ENCODE data around the gene VPS13D.
"Not testable (repeated sequence)": the region's sequence is repeated elsewhere in the genome, so short reads cannot be mapped to it uniquely, and the experiment has no call there.

VPS13D gene

DNA sequence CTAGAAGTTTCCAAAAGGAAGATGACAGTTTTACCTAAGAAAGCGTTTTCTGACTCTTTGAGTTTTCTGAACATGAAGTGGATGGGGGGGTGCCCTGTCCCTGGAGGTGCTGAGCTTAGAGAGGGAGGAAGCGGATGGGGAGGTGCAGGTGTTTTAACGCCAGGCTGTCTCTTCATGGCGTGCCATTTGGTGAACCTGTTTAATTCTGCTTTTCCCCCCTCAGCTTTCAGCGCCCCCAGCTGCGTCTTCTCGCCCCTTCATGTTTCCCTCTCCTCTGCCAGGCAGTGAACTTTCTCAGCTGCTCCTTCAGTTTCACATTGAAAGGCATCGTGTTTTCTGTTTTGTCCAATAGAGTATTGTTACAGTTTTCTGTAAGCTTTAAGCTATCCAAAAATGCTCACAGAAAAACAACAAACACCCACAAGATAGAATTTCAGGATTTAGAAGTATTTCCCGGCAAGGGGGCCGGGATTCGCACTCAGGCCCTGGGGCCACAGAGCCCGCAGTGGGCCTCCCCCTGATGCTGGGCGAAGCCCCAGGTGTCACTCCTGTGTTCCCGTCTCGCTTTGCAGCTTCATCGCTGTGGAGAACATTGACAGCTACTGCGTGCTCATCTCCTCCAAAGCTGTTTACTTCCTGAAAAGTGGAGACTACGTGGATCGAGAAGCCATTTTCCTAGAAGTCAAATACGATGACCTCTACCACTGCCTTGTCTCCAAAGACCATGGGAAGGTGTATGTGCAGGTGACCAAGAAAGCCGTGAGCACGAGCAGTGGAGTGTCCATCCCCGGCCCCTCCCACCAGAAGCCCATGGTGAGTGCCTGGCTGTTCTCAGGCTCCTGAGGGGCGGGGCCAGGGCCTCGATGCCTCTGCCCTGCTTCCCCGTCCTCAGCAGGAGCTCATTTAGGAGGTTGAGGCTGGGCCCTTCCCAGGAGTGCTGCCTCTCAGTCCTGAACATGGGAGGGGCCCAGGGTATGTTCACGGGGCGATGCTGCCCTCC is 276.8 kb downstream of the VPS13D start:
- DNase-seq (ENCODE audit: low spot score in 2 of 2), result no peak
- Mint-ChIP-seq H3K4me1 (peaks cover 41% of the 10 kb centered on the region), H3K9me3 (no peaks in the 10 kb centered on the region), H3K4me3 (no peak overlapping the region), H3K36me3 (peaks cover 30% of the 10 kb centered on the region), H3K27ac (no peak overlapping the region)
- no peak for ATAC-seq

DNA sequence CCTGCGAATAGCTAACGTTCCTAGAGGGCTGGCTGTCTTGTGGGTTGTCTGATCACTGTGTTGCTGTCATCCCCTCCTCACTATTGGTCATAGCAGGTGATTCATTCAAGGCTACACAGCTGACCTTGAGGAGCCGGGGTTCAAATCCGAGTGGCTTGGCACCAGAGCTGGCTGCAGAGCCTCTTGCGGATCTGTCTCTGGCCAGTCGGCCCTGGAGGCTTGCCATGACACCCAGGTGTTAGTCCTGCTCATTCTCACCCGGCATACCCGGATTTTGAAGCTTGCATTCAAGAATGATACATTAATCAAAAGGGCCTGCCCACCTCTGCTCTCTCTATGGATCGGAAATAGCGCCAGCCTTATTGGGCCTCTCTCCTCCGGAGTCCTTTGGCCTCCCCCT is 277.8 kb downstream of the VPS13D start:
- DNase-seq (ENCODE audit: low spot score in 2 of 2) (no peak), ATAC-seq (no peak)
- Mint-ChIP-seq H3K36me3 (peaks cover 27% of the 10 kb centered on the region), H3K9me3 (no peaks in the 10 kb centered on the region), H3K27ac (no peak overlapping the region), H3K4me3 (no peak overlapping the region), H3K4me1 (peaks cover 40% of the 10 kb centered on the region)

DNA sequence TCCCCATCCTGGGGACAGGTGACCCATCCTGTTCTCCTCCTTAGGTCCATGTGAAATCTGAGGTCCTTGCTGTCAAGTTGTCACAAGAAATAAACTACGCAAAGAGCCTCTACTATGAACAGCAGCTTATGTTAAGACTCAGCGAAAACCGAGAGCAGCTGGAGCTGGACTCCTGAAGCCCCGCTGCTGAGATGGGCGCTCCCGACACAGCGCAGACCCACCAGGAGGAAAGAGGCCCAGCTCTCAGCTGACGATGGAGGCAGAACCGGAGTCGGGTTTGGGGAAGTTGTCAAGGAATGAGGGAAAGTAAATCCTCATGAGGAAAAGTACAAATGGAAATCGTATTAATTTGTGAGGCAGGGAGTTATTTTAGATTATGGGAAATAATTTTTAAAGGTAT is 279.0 kb downstream of the VPS13D start:
- no peak overlapping the region for H3K4me3 Mint-ChIP-seq
- H3K9me3 Mint-ChIP-seq, result no peaks in the 10 kb centered on the region
- peaks cover 34% of the 10 kb centered on the region for H3K4me1 Mint-ChIP-seq
- peaks cover 18% of the 10 kb centered on the region for H3K36me3 Mint-ChIP-seq
- ATAC-seq (no peak), DNase-seq (ENCODE audit: low spot score in 2 of 2) (no peak)
- H3K27ac Mint-ChIP-seq, result peak overlapping the region; percentile 96

DNA sequence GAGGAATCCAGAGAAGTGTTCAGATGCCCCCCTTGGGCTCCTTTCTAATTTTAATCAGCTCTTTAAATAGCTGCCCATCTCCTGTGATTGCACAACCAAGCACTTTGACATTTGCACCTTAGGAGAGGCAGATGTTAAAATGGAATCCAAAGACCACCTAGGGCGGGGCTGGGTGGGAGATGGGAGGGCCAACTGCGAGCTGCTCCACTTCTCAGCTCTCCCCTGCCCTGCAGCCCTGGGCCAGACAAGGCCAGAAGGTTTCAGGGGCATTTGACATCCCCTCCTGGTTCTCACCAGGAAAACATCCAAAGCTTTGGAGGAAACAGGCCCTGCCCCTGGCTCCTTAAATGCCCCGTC is 281.3 kb downstream of the VPS13D start:
- H3K4me1 Mint-ChIP-seq, result peaks cover 42% of the 10 kb centered on the region
- no peaks in the 10 kb centered on the region for H3K9me3 Mint-ChIP-seq
- no peak for DNase-seq (ENCODE audit: low spot score in 2 of 2)
- H3K27ac Mint-ChIP-seq, result peak overlapping the region; percentile 96
- peak overlapping the region; percentile 43 for H3K4me3 Mint-ChIP-seq
- H3K36me3 Mint-ChIP-seq, result peaks cover 17% of the 10 kb centered on the region
- no peak for ATAC-seq

DNA sequence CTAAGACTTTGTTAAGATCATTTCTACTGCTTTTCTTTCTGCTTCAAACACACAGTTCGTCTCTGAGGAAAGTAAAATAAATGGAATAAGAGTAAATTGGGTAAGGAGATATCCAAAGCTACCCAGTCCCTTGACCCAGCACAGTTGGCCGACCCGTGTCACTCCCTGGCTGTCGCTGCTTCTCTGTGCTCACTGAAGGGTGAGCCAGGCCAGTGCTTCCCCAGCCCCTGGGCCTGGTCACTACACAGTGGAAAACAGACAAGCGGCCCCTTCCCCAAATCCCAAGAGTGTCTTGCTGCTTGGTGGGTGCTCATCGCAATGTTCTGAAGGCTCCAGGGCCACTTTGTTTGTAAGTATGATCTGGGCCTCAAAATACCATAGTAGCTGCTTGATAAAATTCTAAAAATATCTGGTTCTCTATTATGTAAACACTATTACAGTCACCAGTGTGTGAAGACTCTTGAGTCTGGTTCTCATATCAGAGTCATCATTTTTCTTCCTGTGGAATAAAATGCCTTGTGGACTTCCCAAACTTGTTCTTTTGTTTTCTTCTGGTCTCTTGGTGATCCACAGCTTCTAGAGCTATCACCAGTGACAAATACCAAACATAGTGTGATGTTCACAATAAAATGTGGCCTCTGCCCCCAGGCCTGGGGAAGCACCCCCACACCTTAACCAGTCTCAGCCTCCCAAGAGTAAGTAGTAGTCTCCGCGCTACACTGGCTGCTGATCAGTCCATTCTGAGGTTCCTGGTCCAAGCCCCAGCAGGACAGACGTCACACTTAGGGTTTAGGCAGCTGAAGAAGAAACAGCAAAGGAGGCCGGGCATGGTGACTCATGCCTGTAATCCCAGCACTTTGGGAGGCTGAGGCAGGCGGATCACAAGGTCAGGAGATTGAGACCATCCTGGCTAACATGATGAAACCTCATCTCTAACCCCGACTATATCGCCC is 282.0 kb downstream of the VPS13D start:
- H3K27ac Mint-ChIP-seq, result peak overlapping the region; percentile 96
- ATAC-seq, result no peak
- peaks cover 42% of the 10 kb centered on the region for H3K4me1 Mint-ChIP-seq
- no peaks in the 10 kb centered on the region for H3K9me3 Mint-ChIP-seq
- peak overlapping the region; percentile 43 for H3K4me3 Mint-ChIP-seq
- DNase-seq (ENCODE audit: low spot score in 2 of 2), result no peak
- peaks cover 17% of the 10 kb centered on the region for H3K36me3 Mint-ChIP-seq

DNA sequence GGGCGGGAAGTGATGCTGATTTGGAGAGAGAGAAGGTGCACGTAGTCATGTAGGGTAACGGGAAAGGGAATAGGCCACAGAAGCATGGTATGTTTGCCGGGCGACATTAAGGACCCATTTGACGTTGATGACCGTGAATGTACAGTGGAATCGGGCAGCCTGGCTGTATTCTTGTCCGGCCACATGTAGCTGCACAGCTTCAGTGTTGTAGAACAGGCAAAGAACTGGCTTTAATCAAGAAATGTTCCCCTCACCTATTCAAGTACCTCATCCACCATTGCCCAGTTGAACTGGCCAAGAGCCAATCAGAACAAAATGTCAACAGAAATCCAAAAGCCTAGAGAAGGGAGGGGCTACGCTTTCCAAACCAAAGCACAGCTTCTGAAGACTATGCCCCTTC is 283.4 kb downstream of the VPS13D start:
- Mint-ChIP-seq H3K9me3 (no peaks in the 10 kb centered on the region), H3K36me3 (peaks cover 10% of the 10 kb centered on the region), H3K27ac (no peak overlapping the region), H3K4me1 (peaks cover 47% of the 10 kb centered on the region), H3K4me3 (no peak overlapping the region)
- DNase-seq (ENCODE audit: low spot score in 2 of 2) (no peak), ATAC-seq (no peak)

DNA sequence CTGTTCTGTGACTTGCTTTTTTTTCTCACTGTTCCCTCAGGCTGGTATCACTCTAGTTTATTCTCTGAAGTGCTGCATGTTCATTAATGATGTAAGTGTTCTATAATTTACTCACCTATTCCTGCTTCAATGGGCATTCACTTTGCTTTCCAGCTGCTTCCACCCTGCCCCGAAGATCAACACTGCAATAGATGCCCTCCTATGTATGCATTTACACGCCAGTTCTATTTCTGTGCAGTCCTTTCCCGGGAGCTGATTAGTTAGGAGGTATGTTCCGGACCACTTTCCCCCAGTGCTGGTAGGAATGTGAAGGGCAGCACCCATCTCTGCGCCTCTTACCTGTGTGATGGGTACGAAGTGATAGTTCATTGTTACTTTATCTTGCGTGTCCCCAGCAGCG is 284.8 kb downstream of the VPS13D start:
- H3K9me3 Mint-ChIP-seq, result no peaks in the 10 kb centered on the region
- DNase-seq (ENCODE audit: low spot score in 2 of 2), result no peak
- ATAC-seq, result no peak
- no peak overlapping the region for H3K27ac Mint-ChIP-seq
- H3K36me3 Mint-ChIP-seq, result peaks cover 10% of the 10 kb centered on the region
- H3K4me1 Mint-ChIP-seq, result peaks cover 57% of the 10 kb centered on the region
- H3K4me3 Mint-ChIP-seq, result no peak overlapping the region

DNA sequence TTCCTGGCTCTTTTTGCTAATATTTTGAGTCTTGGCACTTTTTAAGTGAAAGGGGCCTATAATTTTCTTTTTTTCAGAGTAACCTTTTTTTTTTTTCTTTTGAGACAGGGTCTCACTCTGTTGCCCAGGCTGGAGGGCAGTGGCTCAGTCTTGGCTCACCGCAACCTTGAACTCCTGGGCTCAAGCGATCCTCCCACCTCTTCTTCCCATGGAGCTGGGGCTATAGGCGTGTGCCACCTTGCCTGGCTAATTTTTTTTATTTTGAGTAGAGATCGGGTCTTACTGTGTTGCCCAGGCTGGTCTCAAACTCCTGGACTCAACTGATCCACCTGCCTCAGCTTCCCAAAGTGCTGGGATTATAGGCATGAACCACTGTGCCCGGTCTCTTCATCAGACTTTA is 285.4 kb downstream of the VPS13D start:
- Mint-ChIP-seq H3K36me3 (peaks cover 8% of the 10 kb centered on the region), H3K4me1 (peaks cover 57% of the 10 kb centered on the region), H3K9me3 (no peaks in the 10 kb centered on the region), H3K27ac (no peak overlapping the region), H3K4me3 (no peak overlapping the region)
- DNase-seq (ENCODE audit: low spot score in 2 of 2) (no peak), ATAC-seq (no peak)

DNA sequence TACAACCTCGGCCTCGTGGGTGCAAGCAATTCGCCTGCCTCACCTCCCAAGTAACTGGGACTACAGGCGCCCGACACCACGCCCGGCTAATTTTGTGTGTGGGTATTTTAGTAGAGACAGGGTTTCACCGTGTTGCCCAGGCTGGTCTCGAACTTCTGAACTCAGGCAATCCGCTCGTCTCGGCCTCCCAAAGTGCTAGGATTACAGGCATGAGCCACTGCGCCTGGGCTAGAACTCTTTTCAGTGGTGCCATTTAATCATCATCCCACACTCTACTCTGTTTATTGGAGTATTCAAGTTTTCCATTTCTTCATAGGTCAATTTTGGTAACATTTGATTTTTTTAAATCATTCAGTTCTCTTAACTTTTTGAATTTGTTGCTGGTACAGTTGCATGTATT is 286.9 kb downstream of the VPS13D start:
- Mint-ChIP-seq H3K27ac (no peak overlapping the region), H3K9me3 (no peaks in the 10 kb centered on the region), H3K4me1 (peaks cover 46% of the 10 kb centered on the region), H3K4me3 (no peak overlapping the region), H3K36me3 (no peaks in the 10 kb centered on the region)
- ATAC-seq (no peak), DNase-seq (ENCODE audit: low spot score in 2 of 2) (no peak)

DNA sequence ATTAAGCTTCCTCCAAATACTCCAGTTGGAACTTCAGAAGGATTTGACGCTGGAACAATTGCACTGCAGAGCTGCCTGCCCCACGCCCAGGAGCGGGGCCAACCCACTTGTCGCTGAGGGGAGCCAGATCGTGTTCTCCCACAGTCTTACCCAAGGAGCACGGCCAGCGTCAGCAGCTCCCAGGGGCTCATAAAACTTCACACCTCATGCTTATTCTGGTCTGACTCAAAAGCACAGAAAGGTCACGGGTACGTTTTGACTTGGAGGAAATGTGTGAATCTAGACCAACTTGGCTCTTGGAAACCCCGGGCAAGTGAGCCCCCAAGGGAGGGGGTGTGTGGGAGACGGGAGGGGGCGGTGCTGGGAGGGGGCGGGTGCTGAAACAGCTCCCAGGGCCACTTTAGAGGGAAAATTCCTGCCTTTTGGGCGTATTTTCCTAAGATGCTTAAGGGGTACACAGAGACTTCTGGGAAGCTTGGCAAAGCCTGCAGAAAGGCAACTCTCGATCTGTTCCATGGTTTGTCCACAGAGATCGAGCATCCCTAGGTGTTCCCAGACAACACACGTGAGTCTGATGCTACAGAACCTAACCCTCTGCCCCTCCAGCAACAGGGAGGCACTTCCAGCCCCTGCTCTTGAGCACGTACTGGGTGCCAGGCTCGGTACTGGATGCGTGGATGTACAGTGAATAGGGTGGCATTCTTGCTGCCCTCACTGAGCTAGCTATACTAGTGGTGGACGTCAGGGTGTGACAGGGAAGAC is 289.3 kb downstream of the VPS13D start:
- Mint-ChIP-seq H3K4me1 (peaks cover 34% of the 10 kb centered on the region), H3K27ac (peak overlapping the region; percentile 74), H3K36me3 (no peaks in the 10 kb centered on the region), H3K4me3 (peak overlapping the region; percentile 51), H3K9me3 (no peaks in the 10 kb centered on the region)
- DNase-seq (ENCODE audit: low spot score in 2 of 2), result peak; percentile 27 to 74
- ATAC-seq, result peak; percentile 100

DNA sequence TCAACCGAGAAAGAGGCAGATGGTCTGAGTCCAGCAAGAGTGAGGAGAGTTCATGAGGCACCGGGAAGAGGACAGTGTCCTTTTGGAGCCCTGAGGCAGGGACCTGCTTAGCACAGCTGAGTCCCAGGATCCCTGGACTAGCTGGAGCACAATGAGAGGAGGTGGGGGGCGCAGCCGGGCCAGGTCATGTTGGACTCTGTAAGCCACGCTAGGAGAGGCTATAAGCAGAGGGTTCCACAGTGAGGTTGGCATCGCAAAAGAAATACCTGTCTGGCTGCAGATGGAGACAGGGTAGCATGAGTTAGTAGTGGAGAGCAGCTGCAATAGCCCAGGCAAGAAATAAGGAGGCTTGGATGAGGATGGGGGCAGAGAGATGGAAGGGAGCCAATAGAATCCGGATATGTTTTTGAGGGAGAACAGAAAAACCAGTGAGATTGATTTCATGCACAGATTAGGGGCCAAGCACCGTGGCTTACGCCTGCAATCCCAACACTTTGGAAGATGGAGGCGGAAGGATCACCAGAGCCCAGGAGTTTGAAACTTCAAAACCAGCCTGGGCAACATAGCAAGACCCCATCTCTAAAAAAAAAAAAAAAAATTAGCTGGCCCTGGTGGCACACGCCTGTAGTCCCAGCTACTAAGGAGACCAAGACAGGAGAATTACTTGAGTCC is 290.0 kb downstream of the VPS13D start:
- H3K4me3 Mint-ChIP-seq, result no peak overlapping the region
- no peaks in the 10 kb centered on the region for H3K9me3 Mint-ChIP-seq
- peaks cover 27% of the 10 kb centered on the region for H3K4me1 Mint-ChIP-seq
- H3K36me3 Mint-ChIP-seq, result no peaks in the 10 kb centered on the region
- DNase-seq (ENCODE audit: low spot score in 2 of 2) (no peak), ATAC-seq (no peak)
- peak overlapping the region; percentile 74 for H3K27ac Mint-ChIP-seq

DNA sequence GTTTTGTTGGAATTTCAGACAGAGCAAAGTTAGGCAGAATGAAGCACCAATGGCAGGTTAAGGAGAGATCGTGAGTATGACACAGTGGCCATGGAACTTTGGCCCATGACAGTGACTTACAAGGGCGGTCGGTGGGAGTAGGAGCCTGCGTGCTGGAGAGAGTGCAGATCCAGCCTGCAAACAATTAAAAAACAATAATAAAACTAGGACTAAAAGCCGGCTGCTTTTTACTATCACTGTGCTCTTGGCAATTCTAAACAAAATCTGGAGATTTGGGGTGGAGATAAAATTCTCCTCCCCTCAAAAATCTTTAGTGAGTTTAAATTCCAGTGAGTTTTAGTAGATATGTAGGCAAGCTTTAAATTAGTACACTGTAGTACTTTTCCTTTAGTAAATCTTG is 291.3 kb downstream of the VPS13D start:
- H3K9me3 Mint-ChIP-seq, result no peaks in the 10 kb centered on the region

DNA sequence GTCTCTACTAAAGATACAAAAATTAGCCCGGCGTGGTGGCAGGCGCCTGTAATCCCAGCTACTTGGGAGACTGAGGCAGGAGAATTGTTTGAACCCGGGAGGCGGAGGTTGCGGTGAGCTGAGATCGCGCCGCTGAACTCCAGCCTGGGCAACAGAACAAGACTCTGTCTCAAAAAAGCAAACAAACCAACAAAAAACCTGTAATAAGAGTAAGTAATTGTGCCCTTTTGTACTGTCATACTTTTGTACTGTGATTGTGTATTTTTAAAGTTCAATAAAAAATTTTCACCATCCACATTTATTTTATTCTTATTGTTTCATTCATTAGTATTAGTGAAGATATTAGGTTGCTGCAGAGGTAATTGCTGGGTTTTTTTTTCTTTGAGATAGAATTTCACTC is 292.9 kb downstream of the VPS13D start:
- DNase-seq (ENCODE audit: low spot score in 2 of 2); H3K9me3 Mint-ChIP-seq; ATAC-seq; H3K27ac Mint-ChIP-seq; H3K36me3 Mint-ChIP-seq; H3K4me3 Mint-ChIP-seq: not testable (repeated sequence)
- peaks cover 31% of the 10 kb centered on the region for H3K4me1 Mint-ChIP-seq

More for the DNA sequence above, 291.3 kb downstream of the VPS13D start:
- DNase-seq (ENCODE audit: low spot score in 2 of 2) (no peak), ATAC-seq (no peak)
- no peaks in the 10 kb centered on the region for H3K36me3 Mint-ChIP-seq
- peaks cover 36% of the 10 kb centered on the region for H3K4me1 Mint-ChIP-seq
- no peak overlapping the region for H3K27ac Mint-ChIP-seq
- H3K4me3 Mint-ChIP-seq, result no peak overlapping the region

DNA sequence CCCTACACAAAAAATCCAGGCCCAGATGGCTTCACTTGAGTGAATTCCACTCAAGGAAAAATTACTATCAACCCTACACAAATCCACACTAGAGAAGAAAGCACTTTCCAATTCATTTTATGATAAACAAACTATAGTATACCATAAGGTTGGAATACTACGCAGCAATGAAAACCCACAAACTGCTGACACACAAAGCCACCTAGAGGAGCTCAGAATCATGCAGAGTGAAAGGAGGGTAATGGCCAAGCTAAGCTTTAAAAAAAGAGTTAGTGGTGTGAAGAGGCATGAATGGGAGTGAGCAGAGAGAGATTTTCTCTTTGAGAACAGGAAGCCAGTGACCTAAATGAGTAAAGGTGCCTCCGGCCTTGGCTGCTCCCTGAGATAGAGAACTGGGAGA is 294.4 kb downstream of the VPS13D start:
- peaks cover 25% of the 10 kb centered on the region for H3K4me1 Mint-ChIP-seq
- ATAC-seq, result no peak
- H3K36me3 Mint-ChIP-seq, result no peaks in the 10 kb centered on the region
- no peak for DNase-seq (ENCODE audit: low spot score in 2 of 2)
- peak overlapping the region; percentile 72 for H3K27ac Mint-ChIP-seq
- no peak overlapping the region for H3K4me3 Mint-ChIP-seq
- H3K9me3 Mint-ChIP-seq, result no peaks in the 10 kb centered on the region

All from stimulated activated effector memory CD8-positive, alpha-beta T cell treated with anti-CD3 and anti-CD28 coated beads, Interleukin-12 subunit alpha, Interleukin-12 subunit beta, amount 100 ng/mL, for 72 hours (primary cell).